Erythroblast (primary cell): ENCODE measurements around the gene SEMA3B.
A peak's percentile ranks its signal among the peaks of the same experiment; 100 is the strongest.

Experiments used
- DNase-seq, 2 experiments: peaks; one replicate each; lab custom pipeline; 2025; lab: John Stamatoyannopoulos, UW
- GATA1 ChIP-seq: IDR thresholded peaks from 2 replicates; pipeline ENCODE4 v1.6.1; 2011; ENCODE audit warnings: low read depth, mild to moderate bottlenecking, control low read depth, low read length, moderate library complexity
- POLR2A ChIP-seq: IDR thresholded peaks from 2 replicates; pipeline ENCODE4 v1.6.1; 2011; ENCODE audit warnings: mild to moderate bottlenecking, low read length

The SEMA3B gene

GRCh38 chr3:50319181-50319893 lies 50.4 kb downstream of the SEMA3B start:
- no peak for DNase-seq

GRCh38 chr3:50319894-50320625 lies 51.1 kb downstream of the SEMA3B start:
- no peak for DNase-seq
- no peak for TF ChIP-seq POLR2A
- TF ChIP-seq GATA1 = no peak

More at GRCh38 chr3:50319181-50319893, 50.4 kb downstream of the SEMA3B start:
- TF ChIP-seq POLR2A (no peak), GATA1 (no peak)

- no peak for TF ChIP-seq GATA1
- TF ChIP-seq POLR2A = no peak
- peak; percentile 83 to 88 for DNase-seq
Observed at GRCh38 chr3:50320853-50321335, 51.9 kb downstream of the SEMA3B start.

- peak; percentile 90 to 93 for DNase-seq
- TF ChIP-seq POLR2A (peak; percentile 54), GATA1 (no peak)
Observed at GRCh38 chr3:50321336-50322114, 52.6 kb downstream of the SEMA3B start.

- TF ChIP-seq GATA1 (no peak), POLR2A (no peak)
- DNase-seq = no peak
Observed at GRCh38 chr3:50322115-50322385, 53.1 kb downstream of the SEMA3B start.

GRCh38 chr3:50322386-50323091 lies 53.6 kb downstream of the SEMA3B start, which contains the start of gene HYAL2:
Gene HYAL2, minus strand, starts transcription at chr3:50322745. Its CDS starts 2,256 bp downstream, at chr3:50320489.
- DNase-seq = no peak
- no peak for TF ChIP-seq POLR2A
- no peak for TF ChIP-seq GATA1

GRCh38 chr3:50323092-50323600 lies 54.2 kb downstream of the SEMA3B start:
- TF ChIP-seq GATA1 (no peak), POLR2A (no peak)
- no peak for DNase-seq

GRCh38 chr3:50323614-50324199 lies 54.8 kb downstream of the SEMA3B start:
- TF ChIP-seq POLR2A = no peak
- no peak for TF ChIP-seq GATA1
- DNase-seq = no peak

- TF ChIP-seq GATA1 (no peak), POLR2A (no peak)
- peak; percentile 78 to 82 for DNase-seq
Observed at GRCh38 chr3:50324351-50325112, 55.6 kb downstream of the SEMA3B start.

- DNase-seq = peak in 1 of 2 experiments; percentile 37
Observed at GRCh38 chr3:50325113-50325480, 56.1 kb downstream of the SEMA3B start.

GRCh38 chr3:50325497-50326181 lies 56.7 kb downstream of the SEMA3B start:
- DNase-seq = no peak
- TF ChIP-seq POLR2A (no peak), GATA1 (no peak)

More at GRCh38 chr3:50325113-50325480, 56.1 kb downstream of the SEMA3B start:
- TF ChIP-seq GATA1 = no peak
- no peak for TF ChIP-seq POLR2A

GRCh38 chr3:50326182-50326541 lies 57.2 kb downstream of the SEMA3B start:
- no peak for TF ChIP-seq POLR2A
- DNase-seq = no peak
